ENCODE results near the gene PROSER3.
"Not testable (repeated sequence)": the region's sequence is repeated elsewhere in the genome, so short reads cannot be mapped to it uniquely, and the experiment has no call there.

PROSER3 gene

DNA sequence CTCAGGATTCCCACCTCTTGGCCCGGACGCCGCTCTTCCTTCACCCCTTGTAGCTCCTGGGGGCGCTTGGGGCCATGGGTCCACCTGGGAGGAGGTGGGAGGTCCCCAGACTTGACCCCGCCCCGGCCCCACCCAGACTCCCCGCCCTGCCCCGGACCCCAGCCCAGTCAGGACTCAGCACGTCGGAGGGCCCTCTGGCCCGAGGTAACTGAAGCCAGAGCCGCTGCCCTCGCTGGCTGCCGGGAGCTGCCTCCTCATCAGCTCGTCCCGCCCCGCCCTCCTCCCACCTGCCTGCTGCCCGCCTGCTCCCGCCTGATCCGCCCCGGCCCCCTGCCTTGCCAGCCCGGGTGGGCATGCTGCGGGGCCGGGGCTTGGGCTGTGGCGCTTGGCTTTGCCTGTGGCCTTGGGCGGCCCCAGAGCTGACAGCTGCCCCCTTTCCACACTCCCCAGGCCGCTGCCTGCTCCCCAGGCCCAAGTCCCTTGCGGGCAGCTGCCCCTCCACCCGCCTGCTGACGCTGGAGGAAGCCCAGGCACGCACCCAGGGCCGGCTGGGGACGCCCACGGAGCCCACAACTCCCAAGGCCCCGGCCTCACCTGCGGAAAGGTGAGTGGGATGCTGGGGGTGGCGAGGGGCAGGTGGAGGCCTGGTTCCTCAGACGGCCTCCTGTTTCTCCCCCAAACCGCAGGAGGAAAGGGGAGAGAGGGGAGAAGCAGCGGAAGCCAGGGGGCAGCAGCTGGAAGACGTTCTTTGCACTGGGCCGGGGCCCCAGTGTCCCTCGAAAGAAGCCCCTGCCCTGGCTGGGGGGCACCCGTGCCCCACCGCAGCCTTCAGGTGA lies 26.7 kb downstream of the PROSER3 start:
- H3K27ac ChIP-seq, result no peak overlapping the region

DNA sequence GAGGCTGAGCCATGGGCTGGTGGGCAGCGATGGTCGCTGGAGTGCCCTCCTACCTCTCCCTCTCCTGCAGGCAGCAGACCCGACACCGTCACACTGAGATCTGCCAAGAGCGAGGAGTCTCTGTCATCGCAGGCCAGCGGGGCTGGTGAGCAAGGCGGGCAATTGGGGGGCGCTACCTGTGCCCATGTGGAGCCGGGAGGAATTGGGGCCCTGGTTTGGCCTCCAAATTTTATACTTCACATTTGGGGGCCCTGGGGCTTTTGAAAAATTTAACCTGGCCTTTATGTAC lies 27.3 kb downstream of the PROSER3 start:
- Histone ChIP-seq H3K4me3 (no peak overlapping the region), H3K27ac (no peak overlapping the region)

More for the DNA sequence above, 26.7 kb downstream of the PROSER3 start:
- no peak overlapping the region for H3K4me3 ChIP-seq

GRCh38 chr19:35786299-35787160 lies 28.6 kb downstream of the PROSER3 start:
- Histone ChIP-seq H3K27ac (no peak overlapping the region), H3K4me3 (no peak overlapping the region)

DNA sequence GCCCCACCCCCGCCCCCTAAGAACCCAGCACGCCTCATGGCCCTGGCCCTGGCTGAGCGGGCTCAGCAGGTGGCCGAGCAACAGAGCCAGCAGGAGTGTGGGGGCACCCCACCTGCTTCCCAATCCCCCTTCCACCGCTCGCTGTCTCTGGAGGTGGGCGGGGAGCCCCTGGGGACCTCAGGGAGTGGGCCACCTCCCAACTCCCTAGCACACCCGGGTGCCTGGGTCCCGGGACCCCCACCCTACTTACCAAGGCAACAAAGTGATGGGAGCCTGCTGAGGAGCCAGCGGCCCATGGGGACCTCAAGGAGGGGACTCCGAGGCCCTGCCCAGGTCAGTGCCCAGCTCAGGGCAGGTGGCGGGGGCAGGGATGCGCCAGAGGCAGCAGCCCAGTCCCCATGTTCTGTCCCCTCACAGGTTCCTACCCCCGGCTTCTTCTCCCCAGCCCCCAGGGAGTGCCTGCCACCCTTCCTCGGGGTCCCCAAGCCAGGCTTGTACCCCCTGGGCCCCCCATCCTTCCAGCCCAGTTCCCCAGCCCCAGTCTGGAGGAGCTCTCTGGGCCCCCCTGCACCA lies 29.3 kb downstream of the PROSER3 start:
- H3K4me3 ChIP-seq, result no peak overlapping the region
- no peak overlapping the region for H3K27ac ChIP-seq

DNA sequence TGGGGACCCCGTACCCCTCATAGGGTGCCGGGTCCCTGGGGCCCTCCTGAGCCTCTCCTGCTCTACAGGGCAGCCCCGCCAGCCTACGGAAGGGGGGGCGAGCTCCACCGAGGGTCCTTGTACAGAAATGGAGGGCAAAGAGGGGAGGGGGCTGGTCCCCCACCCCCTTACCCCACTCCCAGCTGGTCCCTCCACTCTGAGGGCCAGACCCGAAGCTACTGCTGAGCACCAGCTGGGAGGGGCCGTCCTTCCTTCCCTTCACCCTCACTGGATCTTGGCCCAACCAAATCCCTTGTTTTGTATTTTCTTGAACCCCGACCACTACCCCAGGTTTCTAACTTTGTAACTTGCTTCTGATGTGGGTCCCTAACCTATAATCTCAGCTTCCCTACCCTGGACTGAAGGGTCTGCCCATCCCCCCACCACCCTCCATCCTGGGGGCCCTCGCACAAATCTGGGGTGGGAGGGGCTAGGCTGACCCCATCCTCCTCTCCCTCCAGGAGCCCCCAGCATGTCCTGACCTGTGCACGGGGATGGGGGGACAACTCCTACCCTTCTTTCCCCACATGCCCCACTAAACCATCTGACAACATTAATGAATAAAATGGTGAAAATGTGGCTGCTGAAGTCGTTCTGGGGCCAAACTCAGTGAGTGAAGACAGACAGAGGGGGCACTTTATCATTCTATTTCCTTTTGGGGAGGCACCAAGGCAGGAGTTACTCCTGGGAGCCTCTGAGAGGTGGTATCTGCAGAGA lies 30.4 kb downstream of the PROSER3 start:
- H3K27ac ChIP-seq, result no peak overlapping the region
- H3K4me3 ChIP-seq, result no peak overlapping the region

DNA sequence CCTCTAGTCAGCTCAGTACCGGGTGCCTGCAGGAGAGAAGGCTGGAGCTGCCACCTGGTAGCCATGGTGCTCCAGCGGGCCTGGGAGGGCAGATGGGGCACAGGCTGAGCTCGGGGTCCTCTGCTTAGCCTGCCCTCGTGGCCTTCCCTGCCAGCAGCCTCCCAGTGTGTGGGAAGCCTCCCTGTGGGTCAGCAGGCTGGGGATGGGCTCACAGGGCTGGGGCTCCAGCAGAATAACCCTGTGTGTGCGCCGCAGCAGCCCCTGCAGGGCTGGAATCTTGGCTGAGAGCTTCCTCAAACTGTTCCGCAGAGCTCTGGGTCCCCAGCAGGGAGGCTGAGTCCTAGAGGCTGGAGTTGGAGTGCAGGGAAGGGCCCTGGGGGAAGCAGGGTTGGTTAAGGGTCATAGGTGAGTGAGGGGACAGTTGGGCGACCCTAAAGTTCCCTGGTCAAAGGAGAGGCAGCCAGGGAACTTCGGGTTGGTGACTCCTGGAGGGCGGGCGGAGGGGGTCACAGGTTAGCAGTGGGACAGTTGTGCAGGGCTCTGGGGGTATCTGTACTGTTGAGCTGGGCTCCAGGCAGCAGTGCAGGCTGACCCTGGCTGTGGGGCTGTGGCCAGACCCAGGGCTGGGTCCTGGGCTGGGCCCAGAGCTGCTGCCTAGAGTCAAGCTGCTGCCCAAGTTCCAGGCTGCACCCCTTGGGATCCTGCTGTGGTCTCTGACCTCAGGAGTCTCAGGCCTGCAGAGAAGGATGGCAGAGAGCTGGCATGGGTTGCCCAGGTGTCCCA lies 31.4 kb downstream of the PROSER3 start:
- no peak overlapping the region for H3K27ac ChIP-seq
- no peak overlapping the region for H3K4me3 ChIP-seq

- no peak overlapping the region for H3K27ac ChIP-seq
- no peak overlapping the region for H3K4me3 ChIP-seq
Observed at GRCh38 chr19:35789978-35790944, 32.3 kb downstream of the PROSER3 start.

GRCh38 chr19:35790981-35791813 lies 33.2 kb downstream of the PROSER3 start:
- Histone ChIP-seq H3K27ac (no peak overlapping the region), H3K4me3 (no peak overlapping the region)

DNA sequence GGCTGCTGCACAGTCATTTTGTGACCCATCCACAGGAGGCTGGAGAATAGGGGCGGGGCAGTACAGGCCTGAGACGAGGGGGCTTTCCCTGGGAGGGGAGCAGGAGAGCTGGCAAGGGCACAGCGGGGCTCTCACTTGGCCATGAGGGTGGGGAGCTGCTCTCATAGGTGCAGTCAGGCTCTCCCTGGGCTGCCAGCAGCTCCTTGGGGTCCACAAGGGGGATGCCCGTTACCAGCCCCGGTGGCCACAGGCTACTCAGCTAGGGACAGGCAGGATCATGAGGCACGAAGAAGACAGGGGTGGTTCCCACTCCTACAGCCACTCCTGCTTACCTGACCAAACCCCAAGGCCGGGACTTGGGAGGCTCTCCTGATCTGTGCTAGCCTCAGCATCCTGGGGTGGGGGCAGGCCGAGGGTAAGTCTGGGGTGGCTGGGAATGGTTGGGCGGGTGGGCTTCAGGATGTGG lies 33.9 kb downstream of the PROSER3 start:
- H3K27ac ChIP-seq, result no peak overlapping the region
- H3K4me3 ChIP-seq, result no peak overlapping the region

- H3K4me3 ChIP-seq, result no peak overlapping the region
- no peak overlapping the region for H3K27ac ChIP-seq
Observed at GRCh38 chr19:35792312-35792711, 34.3 kb downstream of the PROSER3 start.

GRCh38 chr19:35792888-35793287 lies 34.9 kb downstream of the PROSER3 start:
- no peak overlapping the region for H3K27ac ChIP-seq
- H3K4me3 ChIP-seq, result no peak overlapping the region

- Histone ChIP-seq H3K4me3 (no peak overlapping the region), H3K27ac (no peak overlapping the region)
Observed at GRCh38 chr19:35793381-35794165, 35.6 kb downstream of the PROSER3 start.

DNA sequence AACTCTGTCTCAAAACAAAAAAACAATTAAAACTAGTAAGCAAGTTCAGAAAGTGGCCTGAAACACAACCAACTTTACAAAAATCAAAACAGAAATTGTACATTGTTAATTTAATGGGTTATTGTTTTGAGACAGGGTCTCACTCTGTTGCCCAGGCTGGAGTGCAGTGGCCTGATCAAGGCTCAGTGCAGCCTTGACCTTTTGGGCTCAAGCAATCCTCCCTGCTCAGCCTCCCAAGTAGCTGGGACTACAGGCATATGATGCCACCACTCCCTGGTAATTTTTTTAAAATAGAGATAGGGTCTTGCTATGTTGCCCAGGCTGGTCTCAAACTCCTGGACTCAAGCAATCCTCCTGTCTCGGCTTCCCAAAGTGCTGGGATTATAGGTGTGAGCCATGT lies 37.6 kb downstream of the PROSER3 start:
- H3K27ac ChIP-seq, H3K4me3 ChIP-seq: not testable (repeated sequence)

GRCh38 chr19:35796645-35797542 lies 38.9 kb downstream of the PROSER3 start:
- Histone ChIP-seq H3K27ac (no peak overlapping the region), H3K4me3 (no peak overlapping the region)

- Histone ChIP-seq H3K4me3 (no peak overlapping the region), H3K27ac (no peak overlapping the region)
Observed at GRCh38 chr19:35797663-35798062, 39.7 kb downstream of the PROSER3 start.
